Measurements from ENCODE around the gene TREML4.
"Not testable (repeated sequence)": the region's sequence is repeated elsewhere in the genome, so short reads cannot be mapped to it uniquely, and the experiment has no call there.

TREML4 gene

GRCh38 chr6:41228096-41228495 lies at the start of gene TREML4:
TSS of gene TREML4 (plus strand) at chr6:41228349. CDS start at chr6:41228428, 79 bp downstream.
- no peak for DNase-seq

- no peak for DNase-seq
Observed at GRCh38 chr6:41179163-41179562, 49.0 kb upstream of the TREML4 start.

DNA sequence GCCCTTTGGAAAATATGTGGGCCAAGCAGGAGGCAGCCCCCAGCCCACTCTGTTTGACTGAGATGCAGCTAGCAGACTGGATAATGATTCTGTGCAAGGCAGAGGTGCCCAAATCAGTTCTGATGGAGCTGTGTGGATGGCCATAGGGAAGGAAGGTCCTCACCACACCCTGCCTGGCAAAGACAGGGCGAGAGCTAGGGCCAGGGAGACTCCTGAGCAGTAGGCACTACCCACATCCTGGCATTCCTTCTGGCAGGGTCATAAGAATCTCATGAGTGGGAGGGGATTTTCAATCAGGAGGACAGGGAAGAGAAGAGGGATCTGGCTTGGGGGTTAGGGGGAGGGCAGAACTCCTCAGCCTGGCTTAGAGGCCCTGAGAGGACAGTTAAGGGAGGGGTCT lies 46.6 kb upstream of the TREML4 start:
- DNase-seq = no peak

- peak; percentile 75 for DNase-seq
Observed at GRCh38 chr6:41182069-41183034, 45.8 kb upstream of the TREML4 start.

GRCh38 chr6:41184761-41185160 lies 43.4 kb upstream of the TREML4 start:
- DNase-seq = no peak

GRCh38 chr6:41186031-41186562 lies 42.1 kb upstream of the TREML4 start:
- DNase-seq = no peak

- no peak for DNase-seq
Observed at GRCh38 chr6:41187924-41188886, 39.9 kb upstream of the TREML4 start.

DNA sequence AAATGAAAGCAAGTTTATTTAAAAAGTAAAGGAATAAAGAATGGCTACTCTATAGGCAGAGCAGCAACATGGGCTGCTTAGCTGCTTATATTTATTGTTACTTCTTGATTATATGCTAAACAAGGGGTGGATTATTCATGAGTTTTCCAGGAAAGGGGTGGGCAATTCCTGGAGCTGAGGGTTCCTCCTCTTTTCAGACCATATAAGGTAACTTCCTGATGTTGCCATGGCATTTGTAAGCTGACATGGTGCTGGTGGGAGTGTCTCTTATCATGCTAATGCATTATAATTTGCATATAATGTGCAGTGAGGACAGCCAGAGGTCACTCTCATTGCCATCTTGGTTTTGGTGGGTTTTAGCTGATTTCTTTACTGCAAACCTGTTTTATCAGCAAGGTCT lies 39.1 kb upstream of the TREML4 start:
- DNase-seq = not testable (repeated sequence)

DNA sequence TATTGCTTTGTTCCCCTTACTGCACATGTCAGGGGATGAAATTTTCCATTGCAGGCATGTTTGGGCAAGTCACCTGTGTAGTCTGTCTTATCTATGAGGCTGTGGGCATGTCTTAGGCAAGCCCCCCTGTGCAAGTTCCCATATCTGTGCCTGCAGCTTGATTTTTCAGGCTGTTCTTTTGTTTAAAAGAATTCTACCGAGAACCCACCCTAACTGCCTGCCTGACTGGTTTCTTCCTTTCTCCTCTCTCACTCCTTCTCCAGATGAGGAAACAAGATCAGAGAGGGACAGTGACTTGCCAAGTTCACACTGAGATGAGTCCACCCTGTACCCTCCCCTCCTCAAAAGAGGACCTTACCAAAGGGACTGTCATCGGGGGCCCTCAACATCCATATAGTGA lies 38.2 kb upstream of the TREML4 start:
- DNase-seq = no peak

GRCh38 chr6:41190791-41191190 lies 37.4 kb upstream of the TREML4 start:
- no peak for DNase-seq

DNA sequence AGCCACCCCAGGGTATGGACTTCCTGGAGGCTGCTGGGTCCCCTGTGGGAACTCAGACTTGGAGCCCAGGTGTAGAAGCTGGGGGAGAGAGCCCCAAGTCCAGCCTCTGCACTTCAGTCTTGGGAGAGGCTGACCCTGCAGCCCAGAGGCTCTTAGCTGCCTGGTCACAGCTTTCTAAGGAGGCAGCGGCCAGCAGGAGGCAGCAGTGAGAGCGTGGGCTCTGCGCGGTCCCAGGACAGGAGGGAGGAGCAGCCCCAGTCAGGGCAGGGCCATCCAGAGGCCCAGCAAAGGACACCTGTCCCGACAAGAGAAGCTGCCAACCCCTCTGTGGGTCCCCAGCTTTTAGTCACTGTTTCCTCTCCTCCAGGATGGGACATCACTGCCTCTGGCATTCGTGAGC lies 36.6 kb upstream of the TREML4 start:
- no peak for DNase-seq

GRCh38 chr6:41193171-41193734 lies 34.9 kb upstream of the TREML4 start:
- no peak for DNase-seq

DNA sequence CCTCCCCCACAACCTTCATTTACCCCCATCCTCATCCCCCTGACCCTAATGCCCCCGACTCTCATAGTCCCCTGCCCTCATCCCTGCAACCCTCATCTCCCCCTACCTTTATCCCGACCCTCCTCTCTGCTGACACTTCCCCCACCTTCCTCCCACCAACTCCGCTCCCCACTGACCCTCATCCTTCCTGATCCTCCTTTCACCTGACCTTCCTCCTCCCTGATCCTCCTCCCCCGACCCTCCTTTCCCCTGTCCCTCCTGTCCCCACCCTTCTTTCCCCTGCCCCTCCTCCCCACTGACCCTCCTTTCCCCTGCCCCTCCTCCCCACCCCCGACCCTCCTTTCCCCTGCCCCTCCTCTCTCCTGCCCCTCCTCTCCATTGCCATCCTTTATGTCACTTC lies 34.3 kb upstream of the TREML4 start:
- no peak for DNase-seq

DNA sequence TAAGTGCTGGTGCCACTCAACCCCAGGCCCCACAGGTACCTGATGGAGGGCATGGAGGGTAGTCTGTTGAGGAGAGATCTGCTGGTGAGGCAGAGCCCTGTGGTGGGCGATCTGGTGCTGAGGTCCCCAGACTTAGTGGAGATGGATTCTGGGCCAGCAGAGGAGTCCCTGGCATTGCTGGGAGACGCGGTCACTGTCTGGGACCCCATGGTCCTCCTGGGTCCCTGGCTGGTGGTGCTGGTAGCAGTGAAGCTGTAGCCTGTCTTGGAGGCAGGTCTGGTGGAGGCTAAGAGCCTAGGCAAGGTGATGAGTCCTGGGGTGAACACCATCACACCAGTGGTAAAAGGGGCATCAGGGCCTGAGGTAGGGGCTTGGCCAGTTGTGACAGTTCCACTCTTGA lies 33.8 kb upstream of the TREML4 start:
- DNase-seq = no peak

- no peak for DNase-seq
Observed at GRCh38 chr6:41197234-41197633, 30.9 kb upstream of the TREML4 start.

DNA sequence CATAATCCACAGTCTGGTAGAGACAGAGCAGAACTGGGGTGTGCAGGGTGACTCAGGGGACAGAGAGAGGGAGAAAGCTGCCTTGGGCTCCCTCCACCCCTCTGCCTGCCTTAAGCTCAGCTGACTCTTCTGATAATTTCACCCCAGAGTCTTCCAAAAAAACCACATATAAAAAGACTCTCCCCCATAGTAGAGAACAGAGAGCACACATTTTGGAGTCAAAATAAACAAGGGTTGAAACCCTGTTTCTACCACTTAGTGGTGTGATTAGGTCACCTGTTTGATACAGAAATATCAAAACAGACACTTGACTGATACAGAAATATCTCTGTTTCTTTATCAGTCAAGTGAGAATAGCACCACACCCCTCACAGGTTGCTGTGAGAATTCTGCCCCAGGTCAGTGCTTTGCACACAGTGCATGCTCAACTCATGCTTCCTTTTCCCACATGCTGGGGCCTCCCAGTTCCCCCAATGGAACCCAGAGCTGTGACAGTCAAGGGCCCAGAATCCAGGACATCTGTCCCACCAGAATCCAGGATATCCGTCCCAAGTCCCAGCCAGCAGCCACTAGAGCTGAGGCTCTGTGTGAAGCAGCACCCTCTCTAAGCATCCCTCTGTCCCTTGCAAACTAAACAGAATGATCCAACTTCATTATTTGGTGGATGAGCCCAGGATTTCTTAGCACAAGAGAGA lies 28.4 kb upstream of the TREML4 start:
- no peak for DNase-seq

DNA sequence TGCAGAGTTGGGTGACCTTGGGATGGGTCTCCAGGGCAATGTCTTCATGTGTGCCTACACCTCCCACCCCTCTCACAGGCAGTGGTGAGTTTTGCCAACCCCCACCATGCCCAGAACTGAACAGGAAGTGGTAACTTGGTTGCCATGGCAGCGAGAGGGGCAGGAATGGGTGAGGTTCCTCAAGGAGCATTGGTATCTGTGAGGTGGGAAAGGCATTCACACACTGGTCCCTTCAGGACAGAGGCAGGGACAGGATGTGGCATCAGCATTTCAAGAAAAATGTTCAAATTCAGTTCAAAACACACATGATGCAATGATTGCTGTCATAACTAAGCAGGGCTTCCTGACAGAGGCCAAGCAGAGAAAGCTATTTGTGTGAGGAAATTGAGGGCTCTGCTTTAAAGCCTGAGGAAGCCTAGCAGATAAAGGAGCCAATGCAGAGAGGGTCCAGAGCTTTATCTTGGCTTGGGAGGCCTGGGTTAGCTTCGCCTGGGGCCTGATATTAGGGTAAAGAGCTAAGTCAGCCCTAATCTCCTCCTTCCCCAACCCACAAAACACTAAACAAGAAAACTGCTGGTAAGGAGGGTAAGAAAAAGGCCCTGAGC lies 27.8 kb upstream of the TREML4 start:
- no peak for DNase-seq

GRCh38 chr6:41200901-41201763 lies 27.0 kb upstream of the TREML4 start, which contains the start of gene TREML2:
TSS of gene TREML2 (minus strand) at chr6:41201149. CDS start at chr6:41201008, 141 bp downstream.
- no peak for DNase-seq

GRCh38 chr6:41201764-41202173 lies 26.4 kb upstream of the TREML4 start:
- DNase-seq = no peak

GRCh38 chr6:41204156-41204555 lies 24.0 kb upstream of the TREML4 start:
- no peak for DNase-seq
